GM21360 (cell line): ENCODE measurements around the gene CATSPERD.
A peak's percentile ranks its signal among the peaks of the same experiment; 100 is the strongest.

Source experiments
- ATAC-seq: cut with Tn5 transposase; IDR thresholded peaks from one replicate; pipeline ENCODE4 v1.9.1; 2021; ENCODE audit warnings: mild to moderate bottlenecking, moderate library complexity; ENCODE audit not compliant: unreplicated experiment

The CATSPERD gene

DNA sequence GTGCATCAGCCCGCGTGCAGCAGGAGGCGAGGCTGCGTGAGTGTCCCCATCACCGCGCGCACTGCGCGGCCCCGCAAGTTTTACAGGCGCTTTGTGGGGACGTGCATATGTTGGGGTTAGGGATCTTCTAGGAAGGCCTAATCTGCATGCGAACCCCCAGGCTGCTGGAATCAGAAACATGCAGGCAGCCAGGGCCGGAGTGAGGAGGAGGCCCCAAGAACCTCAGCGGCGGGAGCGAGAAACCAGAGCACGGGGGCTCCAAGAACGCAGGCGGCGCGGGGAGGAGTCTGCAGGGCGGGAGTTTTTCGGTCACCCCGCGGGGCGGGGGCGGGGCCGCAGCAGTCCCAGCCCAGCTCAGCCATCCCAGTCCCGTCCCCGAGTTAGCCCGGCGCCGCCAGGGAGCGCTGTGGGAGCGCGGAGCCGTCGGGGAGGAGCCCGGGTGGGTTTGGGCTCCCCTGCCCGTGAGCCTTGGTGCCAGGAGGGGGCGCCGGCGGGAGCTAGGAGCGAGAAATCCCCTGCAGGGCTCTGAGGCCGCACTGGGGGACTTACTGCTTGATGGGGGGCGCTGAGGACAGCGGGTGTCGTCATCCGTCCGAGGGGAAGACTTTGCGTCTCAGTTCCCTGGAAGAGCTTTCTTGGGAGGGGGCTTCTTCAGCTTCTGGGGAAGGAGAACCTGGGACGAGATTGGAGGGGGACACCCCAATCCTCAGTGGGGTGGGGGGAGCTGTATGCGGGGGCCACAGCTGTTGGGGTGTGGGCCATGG is 83.5 kb downstream of the CATSPERD start:
- peak; percentile 72 for ATAC-seq

DNA sequence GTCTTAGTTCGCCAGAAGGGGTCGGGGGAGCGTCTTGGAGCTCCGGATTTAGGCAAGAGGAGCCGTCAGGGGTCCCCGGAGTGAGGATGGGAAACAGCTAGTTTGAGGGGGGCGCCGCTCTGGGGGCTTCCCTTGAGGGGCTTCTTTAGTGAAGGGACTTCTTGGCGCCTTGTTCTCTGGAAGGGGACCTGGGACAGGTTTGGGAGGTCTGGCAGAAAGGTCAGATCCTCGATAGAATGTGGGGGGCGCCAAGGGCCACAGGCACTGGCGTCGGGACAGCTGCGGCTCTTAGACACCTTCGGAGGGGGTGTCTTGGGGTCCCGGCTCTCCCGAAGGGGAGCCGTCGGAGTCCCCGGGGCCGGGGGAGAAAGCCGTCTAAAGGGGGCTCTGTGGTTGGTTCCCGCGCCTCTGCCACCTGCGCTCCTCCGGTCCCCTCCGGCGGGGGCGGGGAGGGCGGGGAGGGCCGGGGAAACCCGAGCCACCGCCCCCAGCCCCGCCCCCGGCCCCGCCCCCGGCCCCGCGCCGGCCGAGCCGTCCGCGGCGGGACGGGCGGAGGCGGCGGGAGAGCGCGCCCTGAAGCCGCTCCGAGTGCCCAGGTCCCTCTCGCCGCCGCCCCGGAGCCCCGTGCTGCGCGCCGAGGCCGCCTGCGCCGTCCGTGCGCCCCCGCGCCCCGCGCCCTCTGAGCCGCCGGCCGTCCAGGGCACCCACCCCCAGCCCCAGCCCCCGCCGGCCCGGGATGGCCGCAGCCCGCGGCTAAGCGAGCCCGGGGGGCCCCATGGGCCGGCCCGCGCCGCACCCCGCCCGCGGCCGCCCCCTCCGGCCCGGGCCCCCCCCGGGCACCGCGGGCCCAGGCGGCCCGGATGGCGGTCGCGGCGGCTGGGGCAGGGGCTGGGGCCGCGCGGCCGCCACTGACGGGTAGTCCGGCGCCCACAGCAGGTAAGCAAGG is 84.4 kb downstream of the CATSPERD start, which contains the start of gene NRTN:
Gene NRTN, plus strand, starts transcription at position 552 of the 946 bp plus-strand sequence. CDS start 19,099 bp downstream, outside the sequence.
- no peak for ATAC-seq

GRCh38 chr19:5805462-5806132 is 85.2 kb downstream of the CATSPERD start:
- no peak for ATAC-seq

- no peak for ATAC-seq
Observed at GRCh38 chr19:5806133-5806489, 85.7 kb downstream of the CATSPERD start.

DNA sequence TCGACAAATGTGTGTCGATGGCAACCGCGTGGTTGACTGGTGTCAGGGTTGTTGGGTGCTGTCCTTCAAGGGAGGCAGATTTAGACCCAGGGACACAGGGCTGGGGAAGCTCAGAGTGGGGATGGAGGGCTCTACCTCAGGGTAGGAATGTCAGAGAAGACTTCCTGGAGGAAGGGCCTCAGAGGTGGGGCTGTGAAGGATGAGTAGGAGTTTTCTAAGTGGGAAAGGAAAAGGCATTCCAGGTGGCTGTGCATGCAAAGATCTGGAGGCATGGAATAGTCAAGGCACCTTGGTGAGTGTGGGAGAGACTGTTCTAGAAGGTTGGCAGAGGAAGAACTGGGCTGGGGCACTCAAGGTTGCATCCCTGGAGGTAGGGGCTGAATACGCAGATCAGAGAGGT is 86.5 kb downstream of the CATSPERD start:
- no peak for ATAC-seq

DNA sequence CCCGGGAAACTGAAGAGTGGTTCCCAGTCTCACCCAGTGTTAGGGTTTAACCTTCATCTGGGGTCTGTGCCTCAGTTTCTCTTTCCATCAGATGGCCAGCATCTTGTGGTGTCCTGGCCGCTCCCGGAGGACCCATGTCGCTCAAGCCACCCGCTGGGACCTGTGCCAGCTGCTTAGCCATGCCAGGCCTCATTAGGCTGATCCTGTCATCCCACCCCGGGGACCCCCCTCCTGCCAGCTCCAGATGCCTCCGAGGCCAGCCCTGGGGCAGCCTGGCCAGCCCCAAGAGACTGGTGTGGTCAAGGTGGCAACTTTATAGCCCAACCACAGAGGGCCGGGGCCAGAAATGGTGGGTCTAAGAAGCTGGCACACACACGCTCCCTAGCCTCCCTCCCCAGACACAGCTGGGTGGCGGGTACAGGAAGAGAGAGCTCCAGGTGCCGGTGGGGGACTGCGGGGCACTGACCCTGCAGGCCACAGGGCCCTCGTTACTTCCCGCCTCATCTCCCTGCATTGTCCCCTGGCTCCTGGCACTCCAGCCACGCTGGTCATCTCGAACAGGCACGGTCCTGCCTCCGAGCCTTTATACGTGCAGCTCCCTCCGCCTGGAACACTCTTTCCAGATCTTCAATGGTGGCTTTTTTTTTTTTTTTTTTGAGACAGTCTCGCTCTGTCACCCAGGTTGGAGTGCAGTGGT is 87.8 kb downstream of the CATSPERD start:
- no peak for ATAC-seq

- no peak for ATAC-seq
Observed at GRCh38 chr19:5809053-5809452, 88.6 kb downstream of the CATSPERD start.

GRCh38 chr19:5809469-5809868 is 89.0 kb downstream of the CATSPERD start:
- no peak for ATAC-seq

GRCh38 chr19:5811117-5811516 is 90.7 kb downstream of the CATSPERD start:
- no peak for ATAC-seq

- ATAC-seq: no peak
Observed at GRCh38 chr19:5814123-5814851, 93.8 kb downstream of the CATSPERD start.

- ATAC-seq: no peak
Observed at GRCh38 chr19:5814852-5815246, 94.4 kb downstream of the CATSPERD start.

DNA sequence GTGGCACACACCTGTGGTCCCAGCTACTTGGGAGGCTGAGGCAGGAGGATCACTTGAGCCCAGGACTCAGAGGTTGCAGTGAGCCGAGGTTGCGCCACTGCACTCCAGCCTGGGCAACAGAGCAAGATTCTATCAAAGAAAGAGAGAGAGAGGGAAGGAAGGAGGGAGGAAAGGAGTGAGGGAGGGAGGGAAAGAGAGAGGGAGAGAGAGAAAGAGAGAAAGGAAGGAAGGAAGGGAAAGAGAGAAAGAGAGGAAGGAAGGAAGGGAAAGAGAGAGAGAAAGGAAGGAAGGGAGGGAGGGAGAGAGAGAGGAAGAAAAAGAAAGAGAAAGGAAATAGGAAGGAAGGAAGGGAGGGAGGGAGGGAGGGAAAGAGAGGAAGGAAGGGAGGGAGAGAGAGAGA is 96.8 kb downstream of the CATSPERD start:
- no peak for ATAC-seq

- ATAC-seq: no peak
Observed at GRCh38 chr19:5818594-5818993, 98.2 kb downstream of the CATSPERD start.

GRCh38 chr19:5820785-5821184 is 100.3 kb downstream of the CATSPERD start:
- no peak for ATAC-seq

DNA sequence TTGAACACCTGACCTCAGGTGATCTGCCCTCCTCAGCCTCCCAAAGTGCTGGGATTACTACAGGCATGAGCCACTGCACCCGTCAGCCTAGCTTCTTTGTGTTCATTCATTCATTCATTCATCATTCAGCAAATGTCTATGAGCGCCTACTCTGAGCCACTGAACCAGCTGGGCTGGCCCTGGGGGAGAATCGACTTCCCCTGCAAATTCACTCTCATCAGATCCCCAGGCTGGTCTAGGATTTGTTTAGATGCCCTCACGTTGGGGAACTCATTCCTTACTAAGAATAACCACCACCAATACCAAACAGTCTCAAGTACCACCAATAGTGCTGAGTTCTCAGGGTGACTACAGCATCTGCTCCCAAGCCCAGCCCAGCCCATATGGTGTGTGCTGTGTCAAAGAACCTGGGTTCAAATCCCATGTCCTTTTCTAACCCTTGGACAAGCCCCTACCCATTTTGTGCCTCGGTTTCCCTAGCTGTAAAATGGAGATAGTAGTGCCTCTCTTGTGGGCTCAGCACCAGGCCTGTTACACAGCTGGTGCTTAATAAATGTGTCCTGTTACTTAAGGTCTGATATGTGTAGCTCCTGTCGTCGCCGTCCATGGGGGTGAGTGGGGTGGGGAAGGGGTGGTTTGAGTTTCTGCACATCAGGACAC is 101.2 kb downstream of the CATSPERD start:
- ATAC-seq: no peak

DNA sequence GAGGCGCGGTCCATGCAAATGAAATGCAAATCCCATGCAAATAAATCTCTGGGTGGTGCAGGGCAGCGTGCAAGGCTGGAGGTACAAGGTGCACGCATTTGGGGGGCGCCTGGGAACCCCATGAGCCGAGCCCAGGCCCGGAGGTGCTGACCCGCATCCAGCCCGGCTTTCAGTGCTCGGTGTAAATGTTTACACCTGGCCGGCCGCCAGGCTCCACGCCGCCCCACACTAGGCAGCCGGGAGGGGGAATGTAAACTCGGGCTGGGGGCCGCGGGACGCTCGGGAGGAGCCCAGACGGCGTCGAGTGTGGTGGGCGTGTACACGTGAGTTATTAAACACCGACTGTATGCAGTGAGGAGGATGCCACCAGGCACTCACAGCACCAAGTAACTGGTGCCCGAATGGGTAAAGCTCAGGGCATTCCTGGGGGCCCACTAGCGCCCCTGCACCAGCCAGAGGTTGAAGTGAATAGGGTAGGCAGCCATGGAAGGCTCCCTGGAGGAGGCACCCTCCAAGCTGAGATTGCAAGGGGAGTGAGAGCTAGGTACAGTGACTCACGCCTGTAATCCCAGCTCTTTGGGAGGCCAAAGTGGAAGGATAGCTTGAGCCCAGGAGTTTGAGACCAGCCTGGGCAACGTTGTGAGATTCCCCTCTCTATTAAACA is 101.9 kb downstream of the CATSPERD start:
- no peak for ATAC-seq

DNA sequence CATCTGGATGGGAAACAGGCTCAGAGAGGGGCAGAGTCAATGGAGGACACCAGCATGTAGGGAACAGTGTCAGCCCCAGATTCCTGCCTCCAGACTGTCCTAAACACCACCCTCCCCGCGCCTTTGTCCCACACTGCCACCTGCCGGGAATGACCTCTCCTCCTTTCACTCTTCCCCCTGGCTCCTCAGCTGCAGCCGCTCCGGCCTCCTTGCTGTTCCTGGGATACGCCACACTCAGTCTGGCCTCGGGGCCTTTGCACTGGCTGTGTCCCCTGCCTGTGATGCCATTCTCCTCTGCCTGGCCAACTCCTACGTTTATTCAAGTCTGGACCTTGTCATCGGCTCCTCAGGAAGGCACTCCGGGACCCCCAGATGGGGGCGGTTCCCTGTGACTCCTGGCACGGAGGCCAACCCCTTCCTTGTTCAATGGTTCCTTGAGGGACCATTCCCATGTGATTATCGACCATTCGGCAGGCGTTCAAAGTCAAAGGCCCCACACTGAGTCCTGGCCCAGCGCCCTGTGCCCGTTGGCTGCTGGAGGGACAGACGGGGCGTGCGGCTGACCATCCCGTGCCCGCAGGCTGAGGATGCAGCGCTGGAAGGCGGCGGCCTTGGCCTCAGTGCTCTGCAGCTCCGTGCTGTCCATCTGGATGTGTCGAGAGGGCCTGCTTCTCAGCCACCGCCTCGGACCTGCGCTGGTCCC is 103.3 kb downstream of the CATSPERD start:
- ATAC-seq: no peak

GRCh38 chr19:5824751-5825150 is 104.3 kb downstream of the CATSPERD start:
- no peak for ATAC-seq
